GM23338 (cell line): Measurements from ENCODE around the gene TRIM43B.

ENCODE experiments used
- CTCF ChIP-seq, 2 experiments: fragments of 200-600 bp in 1 of 2; sonication (generic) in 1 of 2; conservative IDR thresholded peaks; 2 replicates each; pipeline versions ENCODE4 v1.5.1 to v1.6.1; 2016 to 2017; ENCODE audit warnings: antibody characterized with exemption in 2 of 2, low read depth in 2 of 2, mild to moderate bottlenecking in 2 of 2, moderate library complexity in 1 of 2
- ETS1 ChIP-seq: IDR thresholded peaks from 2 replicates; pipeline ENCODE4 v1.6.1; 2016; ENCODE audit warnings: antibody characterized with exemption
- EZH2 ChIP-seq: fragments of 200-600 bp; sonication (generic); IDR thresholded peaks from one replicate; pipeline ENCODE4 v1.8.0; 2017; ENCODE audit warnings: antibody characterized with exemption, mild to moderate bottlenecking, low read depth; ENCODE audit not compliant: unreplicated experiment
- EZH2phosphoT487 ChIP-seq: fragments of 200-600 bp; sonication (generic); IDR thresholded peaks from one replicate; pipeline ENCODE4 v1.8.1; 2018; ENCODE audit warnings: antibody characterized with exemption; ENCODE audit not compliant: unreplicated experiment
- NANOG ChIP-seq: IDR thresholded peaks from 2 replicates; pipeline ENCODE4 v1.6.1; 2016; ENCODE audit warnings: antibody characterized with exemption, borderline replicate concordance
- POLR2AphosphoS5 ChIP-seq: IDR thresholded peaks from 2 replicates; pipeline ENCODE4 v1.6.1; 2016; ENCODE audit warnings: antibody characterized with exemption, low read depth
- REST ChIP-seq: IDR thresholded peaks from one replicate; pipeline ENCODE4 v1.6.1; 2018; ENCODE audit warnings: antibody characterized with exemption; ENCODE audit not compliant: unreplicated experiment

- TF ChIP-seq NANOG (no peak), CTCF (conservative IDR thresholded peaks at IDR 0.05; ENCODE audit: low read depth in 2 of 2) (no peak), EZH2 (no peak), POLR2AphosphoS5 (no peak), EZH2phosphoT487 (no peak), ETS1 (no peak), REST (no peak)
Measured at GRCh38 chr2:95514718-95515117, 30.2 kb upstream of the TRIM43B start.
